NB4 (cell line): ENCODE results near the gene ENAH.

Experiments used
- DNase-seq: peaks from one replicate; pipeline ENCODE4 v3.0.0; 2010; ENCODE audit warnings: low read depth
- H3K4me3 ChIP-seq: one replicate; pipeline ENCODE4 v1.5.1; 2011; ENCODE audit warnings: mild to moderate bottlenecking, low read depth, low read length, moderate library complexity
- CTCF ChIP-seq: IDR thresholded peaks from one replicate; pipeline ENCODE4 v1.5.1; 2012; ENCODE audit warnings: low read depth, low read length
- MAX ChIP-seq: IDR thresholded peaks from 2 replicates; pipeline ENCODE4 v1.6.1; 2011; ENCODE audit warnings: low read depth, low read length
- MYC ChIP-seq: IDR thresholded peaks from 2 replicates; pipeline ENCODE4 v1.6.1; 2011; ENCODE audit warnings: low read depth, low read length
- POLR2A ChIP-seq: IDR thresholded peaks from 2 replicates; pipeline ENCODE4 v1.6.1; 2011; ENCODE audit warnings: mild to moderate bottlenecking; ENCODE audit not compliant: insufficient read length; ENCODE audit errors: extremely low read depth

Gene ENAH

GRCh38 chr1:225587310-225587709 lies 65.6 kb downstream of the ENAH start:
- H3K4me3 ChIP-seq: no peak overlapping the region
- DNase-seq: no peak
- TF ChIP-seq MYC (no peak), CTCF (no peak), POLR2A (no peak), MAX (no peak)

GRCh38 chr1:225581186-225581585 lies 71.7 kb downstream of the ENAH start:
- H3K4me3 ChIP-seq: no peak overlapping the region
- no peak for TF ChIP-seq POLR2A
- TF ChIP-seq CTCF: no peak
- no peak for TF ChIP-seq MYC
- no peak for TF ChIP-seq MAX
- no peak for DNase-seq

GRCh38 chr1:225580238-225581099 lies 72.5 kb downstream of the ENAH start:
- TF ChIP-seq MAX: no peak
- no peak for TF ChIP-seq CTCF
- no peak for TF ChIP-seq MYC
- TF ChIP-seq POLR2A: no peak
- no peak for DNase-seq
- H3K4me3 ChIP-seq: no peak overlapping the region

GRCh38 chr1:225578251-225578977 lies 74.5 kb downstream of the ENAH start:
- DNase-seq: no peak
- TF ChIP-seq CTCF (no peak), MAX (no peak), MYC (no peak)
- H3K4me3 ChIP-seq: no peak overlapping the region

- TF ChIP-seq MYC: no peak
- TF ChIP-seq MAX: no peak
- no peak for TF ChIP-seq CTCF
- no peak for TF ChIP-seq POLR2A
- DNase-seq: no peak
- no peak overlapping the region for H3K4me3 ChIP-seq
Observed at GRCh38 chr1:225577241-225577640, 75.7 kb downstream of the ENAH start.
